Neutrophil (primary cell): ENCODE results near the gene ERN1.

Experiments
- H3K27ac ChIP-seq: fragments of 200-600 bp; sonication (generic); 2 replicates; pipeline ENCODE4 v1.5.1; 2016; ENCODE audit warnings: mild to moderate bottlenecking, moderate library complexity
- H3K27me3 ChIP-seq: fragments of 200-600 bp; sonication (generic); 2 replicates; pipeline ENCODE4 v1.6.0; 2016; ENCODE audit warnings: mild to moderate bottlenecking
- H3K36me3 ChIP-seq: fragments of 200-600 bp; sonication (generic); 2 replicates; pipeline ENCODE4 v1.5.1; 2017
- H3K4me1 ChIP-seq, 2 experiments: fragments of 200-600 bp in 1 of 2; sonication (generic) in 1 of 2; 1 replicate in 1 of 2; 2 replicates in 1 of 2; pipeline versions ENCODE4 v1.5.1 to v1.6.1; 2013 to 2016; ENCODE audit warnings: low read depth in 1 of 2, low read length in 1 of 2, mild to moderate bottlenecking in 1 of 2, moderate library complexity in 1 of 2; ENCODE audit not compliant: control insufficient read depth in 1 of 2, insufficient read depth in 1 of 2
- H3K4me3 ChIP-seq, 2 experiments: fragments of 200-600 bp in 1 of 2; sonication (generic) in 1 of 2; 1 replicate in 1 of 2; 2 replicates in 1 of 2; pipeline ENCODE4 v1.5.1; 2013 to 2016; ENCODE audit warnings: low read depth in 1 of 2, low read length in 1 of 2, mild to moderate bottlenecking in 1 of 2, moderate library complexity in 1 of 2
- H3K9me3 ChIP-seq: fragments of 200-600 bp; sonication (generic); 2 replicates; pipeline ENCODE4 v1.5.1; 2016
- TF ChIP-seq, protein P1 (sequence below): fragments of 200-600 bp; sonication (generic); IDR thresholded peaks from 2 replicates; pipeline ENCODE4 v1.5.1; 2016; ENCODE audit warnings: antibody characterized with exemption

The ERN1 gene

DNA sequence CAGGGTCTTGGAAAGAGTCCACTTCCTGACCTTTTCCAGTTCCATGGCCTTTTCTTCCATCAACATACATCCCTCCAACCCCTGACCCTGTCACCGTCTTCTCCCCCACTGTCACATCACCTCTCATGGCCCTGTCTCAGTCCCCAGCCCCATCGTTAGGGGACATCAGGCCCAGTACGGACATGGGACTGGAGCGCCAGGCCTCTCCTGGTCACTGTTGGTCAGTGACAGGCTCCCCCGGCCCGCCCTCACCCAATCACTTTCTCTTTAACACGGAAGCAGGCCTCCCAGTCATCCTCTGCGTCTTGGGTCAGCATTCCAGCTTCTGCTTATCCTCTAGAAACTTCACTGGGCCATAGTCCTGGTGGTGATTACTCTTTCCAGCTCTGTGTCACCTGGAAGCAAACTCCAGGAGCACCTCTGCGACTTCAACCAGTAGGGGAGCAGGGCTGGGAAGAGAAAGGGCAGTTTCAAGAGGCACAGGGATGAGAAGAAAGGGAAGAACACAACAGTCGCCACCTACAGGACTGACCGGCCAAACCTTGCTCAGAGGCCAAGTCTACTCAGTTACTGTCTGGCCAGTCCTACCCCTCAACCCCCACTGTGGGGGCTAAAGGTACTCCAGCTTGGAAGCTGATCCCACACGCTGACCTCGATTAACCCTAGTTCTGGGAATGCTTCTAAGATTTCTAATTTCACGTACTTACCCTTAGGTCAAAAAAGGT is 93.6 kb downstream of the ERN1 start:
- Histone ChIP-seq H3K27me3 (no peaks in the 10 kb centered on the region), H3K4me1 (no peaks in the 10 kb centered on the region), H3K27ac (no peak overlapping the region), H3K36me3 (peaks cover 22% of the 10 kb centered on the region), H3K9me3 (no peaks in the 10 kb centered on the region), H3K4me3 (no peak overlapping the region)
- TF ChIP-seq, protein P1, sequence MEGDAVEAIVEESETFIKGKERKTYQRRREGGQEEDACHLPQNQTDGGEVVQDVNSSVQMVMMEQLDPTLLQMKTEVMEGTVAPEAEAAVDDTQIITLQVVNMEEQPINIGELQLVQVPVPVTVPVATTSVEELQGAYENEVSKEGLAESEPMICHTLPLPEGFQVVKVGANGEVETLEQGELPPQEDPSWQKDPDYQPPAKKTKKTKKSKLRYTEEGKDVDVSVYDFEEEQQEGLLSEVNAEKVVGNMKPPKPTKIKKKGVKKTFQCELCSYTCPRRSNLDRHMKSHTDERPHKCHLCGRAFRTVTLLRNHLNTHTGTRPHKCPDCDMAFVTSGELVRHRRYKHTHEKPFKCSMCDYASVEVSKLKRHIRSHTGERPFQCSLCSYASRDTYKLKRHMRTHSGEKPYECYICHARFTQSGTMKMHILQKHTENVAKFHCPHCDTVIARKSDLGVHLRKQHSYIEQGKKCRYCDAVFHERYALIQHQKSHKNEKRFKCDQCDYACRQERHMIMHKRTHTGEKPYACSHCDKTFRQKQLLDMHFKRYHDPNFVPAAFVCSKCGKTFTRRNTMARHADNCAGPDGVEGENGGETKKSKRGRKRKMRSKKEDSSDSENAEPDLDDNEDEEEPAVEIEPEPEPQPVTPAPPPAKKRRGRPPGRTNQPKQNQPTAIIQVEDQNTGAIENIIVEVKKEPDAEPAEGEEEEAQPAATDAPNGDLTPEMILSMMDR: no peak

DNA sequence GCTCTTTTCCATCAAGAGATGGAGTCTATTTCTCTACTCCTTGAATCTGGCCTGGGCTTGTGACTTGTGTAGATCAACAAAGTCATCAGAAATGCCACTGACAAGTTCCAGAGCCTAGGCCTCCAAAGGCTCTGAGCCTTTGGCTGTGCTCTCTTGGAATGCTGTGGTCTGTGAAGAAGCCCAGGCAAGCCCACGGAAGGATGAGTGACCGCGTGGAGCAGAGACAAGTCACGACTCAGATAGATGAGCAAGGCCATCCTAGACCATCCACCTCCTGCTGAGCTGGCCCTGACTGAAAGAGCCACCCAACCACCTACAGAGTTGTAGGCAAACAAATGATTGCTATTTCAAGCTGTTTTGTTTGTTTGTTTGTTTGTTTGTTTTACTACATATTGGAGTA is 97.9 kb downstream of the ERN1 start:
- Histone ChIP-seq H3K27ac (no peak overlapping the region), H3K4me3 (no peak overlapping the region), H3K9me3 (no peaks in the 10 kb centered on the region), H3K36me3 (no peaks in the 10 kb centered on the region), H3K4me1 (no peaks in the 10 kb centered on the region), H3K27me3 (no peaks in the 10 kb centered on the region)
- TF ChIP-seq, protein P1: no peak

DNA sequence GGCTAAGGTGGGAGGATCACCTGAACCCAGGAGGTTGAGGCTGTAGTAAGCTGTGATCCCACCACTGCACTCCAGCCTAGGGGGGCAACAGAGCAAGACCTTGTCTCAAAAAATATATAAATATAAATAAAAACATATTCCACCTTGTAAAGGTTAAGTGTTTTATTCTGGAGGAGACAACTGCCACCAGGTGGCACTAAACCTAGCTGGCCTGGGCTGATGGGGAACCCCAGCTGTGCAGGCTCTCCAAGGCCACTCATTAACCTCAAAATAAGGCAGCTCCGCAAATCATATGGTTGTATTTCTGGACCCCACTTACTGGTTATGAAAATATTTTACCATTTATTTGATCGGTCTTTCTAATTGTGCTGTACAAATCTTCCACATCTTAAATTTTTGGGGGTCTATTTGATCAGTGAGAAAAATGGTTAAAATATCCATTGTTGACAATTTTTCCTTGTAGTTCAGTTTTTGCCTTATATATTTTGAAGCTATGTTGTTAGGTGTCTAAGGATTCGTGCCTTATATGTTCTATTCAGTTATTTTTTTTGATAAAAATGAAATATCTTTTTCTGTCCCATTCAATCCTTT is 101.0 kb downstream of the ERN1 start:
- Histone ChIP-seq H3K27me3 (no peaks in the 10 kb centered on the region), H3K36me3 (no peaks in the 10 kb centered on the region), H3K27ac (no peak overlapping the region), H3K4me3 (no peak overlapping the region), H3K9me3 (no peaks in the 10 kb centered on the region), H3K4me1 (peaks cover 8 to 12% of the 10 kb centered on the region in 2 experiments)
- TF ChIP-seq, protein P1: peak; percentile 46

DNA sequence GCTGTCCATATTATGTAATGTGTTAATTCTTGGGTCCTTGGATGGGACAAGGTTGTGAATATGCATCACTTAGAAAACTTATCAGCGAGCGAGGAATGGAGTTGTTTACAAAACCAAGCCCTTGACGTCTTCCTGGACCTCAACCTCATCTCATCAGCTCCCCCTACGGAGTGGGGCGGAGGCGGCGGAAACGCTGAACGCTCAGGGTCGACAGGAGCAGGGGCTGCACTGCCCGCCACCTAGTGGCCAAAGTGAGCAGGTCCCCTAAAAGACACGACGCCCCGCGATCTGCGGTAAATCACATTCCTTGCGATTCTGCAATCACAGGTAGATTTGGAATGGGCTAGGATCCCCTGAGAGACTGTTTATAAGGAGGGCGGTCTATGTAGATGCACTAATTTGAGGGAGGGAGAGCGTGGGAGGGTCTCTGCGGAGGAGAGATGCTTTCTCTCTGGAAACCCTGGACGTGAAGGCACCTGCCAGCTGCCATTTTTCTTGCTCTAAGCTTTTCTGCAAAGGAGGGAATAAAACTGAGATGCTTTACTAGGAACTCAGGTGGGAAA is 104.1 kb downstream of the ERN1 start:
- Histone ChIP-seq H3K27me3 (no peaks in the 10 kb centered on the region), H3K4me3 (peak overlapping the region; percentile 22 to 28), H3K4me1 (peaks cover 11 to 16% of the 10 kb centered on the region in 2 experiments), H3K36me3 (no peaks in the 10 kb centered on the region), H3K27ac (no peak overlapping the region), H3K9me3 (no peaks in the 10 kb centered on the region)
- TF ChIP-seq, protein P1: peak; percentile 95

DNA sequence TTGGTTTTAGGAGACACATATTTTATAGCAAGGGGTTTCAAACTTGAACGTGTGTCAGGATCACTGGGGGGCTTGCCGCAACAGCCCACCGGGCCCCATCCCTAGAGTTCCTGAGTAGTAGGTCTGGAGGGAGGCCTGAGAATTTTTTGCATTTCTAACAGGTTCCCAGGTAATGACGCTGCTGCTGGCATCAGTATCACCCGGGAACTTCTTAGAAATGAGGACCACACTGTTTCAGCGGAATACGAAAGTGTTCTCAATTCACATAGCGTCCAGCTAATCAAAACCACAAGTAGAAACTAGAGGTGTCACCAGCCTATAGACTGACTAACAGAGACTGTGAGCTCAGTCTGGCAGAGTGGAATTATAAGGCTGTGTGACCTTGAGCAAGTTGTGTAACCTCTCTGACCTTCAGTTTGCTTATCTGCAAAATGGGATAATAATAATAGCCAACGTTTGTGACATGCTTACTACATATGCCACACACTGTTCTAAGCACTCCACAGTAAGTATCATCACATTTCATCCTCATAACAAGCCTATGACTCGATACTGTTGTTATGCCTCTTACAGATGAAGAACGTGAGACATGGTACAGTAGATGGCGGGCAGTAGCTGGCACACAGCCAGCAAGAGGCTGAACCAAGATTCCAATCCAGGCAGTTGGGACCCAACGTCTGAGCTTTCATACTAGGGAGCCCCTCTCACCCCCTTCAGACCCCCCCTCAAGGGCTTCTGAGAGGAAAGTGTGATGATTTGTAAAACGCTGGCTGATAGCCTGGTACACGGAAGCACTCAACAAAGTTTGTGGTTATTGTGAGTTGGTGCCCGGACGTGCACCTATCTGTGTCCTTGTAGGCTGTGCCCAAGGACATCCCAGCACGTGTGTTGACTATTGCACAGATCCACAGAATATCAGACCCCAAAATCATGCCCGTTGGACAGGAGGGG is 104.9 kb downstream of the ERN1 start:
- Histone ChIP-seq H3K27ac (no peak overlapping the region), H3K27me3 (no peaks in the 10 kb centered on the region), H3K36me3 (no peaks in the 10 kb centered on the region), H3K4me1 (peaks cover 18 to 19% of the 10 kb centered on the region in 2 experiments), H3K9me3 (no peaks in the 10 kb centered on the region), H3K4me3 (peak overlapping the region in 1 of 2 experiments; percentile 22)
- TF ChIP-seq, protein P1: no peak
